AG04449 (cell line): Measurements from ENCODE around the gene KSR1.

ENCODE experiments used
- CTCF ChIA-PET: fragments of 350-600 bp; formaldehyde crosslinking; extraction: SDS; loops from one replicate; lab custom pipeline; 2021; ENCODE audit warnings: antibody characterized with exemption; lab: Yijun Ruan, JAX
- POLR2A ChIA-PET: fragments of 400-600, 350-600 bp; formaldehyde crosslinking; extraction: SDS; loops from one replicate; lab custom pipeline; 2020; ENCODE audit warnings: antibody characterized with exemption, inconsistent platforms; lab: Yijun Ruan, JAX
- DNase-seq: peaks from one replicate; pipeline ENCODE4 v3.0.0-alpha.2; 2010; ENCODE audit warnings: low read depth, low spot score
- H3K4me3 ChIP-seq: 2 replicates; pipeline ENCODE4 v1.5.1; 2011; ENCODE audit warnings: low read depth, mild to moderate bottlenecking, control low read depth, low read length
- CTCF ChIP-seq: IDR thresholded peaks from one replicate; pipeline ENCODE4 v1.5.1; 2011; ENCODE audit warnings: mild to moderate bottlenecking, moderate library complexity, low read length, control low read depth, inconsistent platforms; ENCODE audit not compliant: insufficient read depth; ENCODE audit errors: missing control alignments

KSR1 gene

GRCh38 chr17:27560668-27561067 lies 104.4 kb downstream of the KSR1 start:
- CTCF ChIA-PET, result interaction anchor here (0.8 to 2.3 kb wide), 7 partner anchors 8 to 210 kb away, joined by 3 to 12 read pairs (median 6); no protein-coding TSS in a partner anchor
- no peak overlapping the region; the same call in 1 of the 2 replicates for H3K4me3 ChIP-seq
- no peak for DNase-seq
- POLR2A ChIA-PET, result interaction anchor here (0.6 to 1.3 kb wide), 4 partner anchors 11 to 486 kb away, joined by 3 to 4 read pairs (median 4); no protein-coding TSS in a partner anchor
- TF ChIP-seq CTCF, result no peak

GRCh38 chr17:27562777-27563455 lies 106.7 kb downstream of the KSR1 start:
- no peak for TF ChIP-seq CTCF
- ChIA-PET CTCF (interaction anchor here (1.3 to 3.2 kb wide), 4 partner anchors 8 to 37 kb away, joined by 3 to 9 read pairs (median 4); no protein-coding TSS in a partner anchor), POLR2A (interaction anchor here (0.6 kb wide), 1 partner anchor 12 kb away, joined by 4 read pairs; no protein-coding TSS in a partner anchor)

DNA sequence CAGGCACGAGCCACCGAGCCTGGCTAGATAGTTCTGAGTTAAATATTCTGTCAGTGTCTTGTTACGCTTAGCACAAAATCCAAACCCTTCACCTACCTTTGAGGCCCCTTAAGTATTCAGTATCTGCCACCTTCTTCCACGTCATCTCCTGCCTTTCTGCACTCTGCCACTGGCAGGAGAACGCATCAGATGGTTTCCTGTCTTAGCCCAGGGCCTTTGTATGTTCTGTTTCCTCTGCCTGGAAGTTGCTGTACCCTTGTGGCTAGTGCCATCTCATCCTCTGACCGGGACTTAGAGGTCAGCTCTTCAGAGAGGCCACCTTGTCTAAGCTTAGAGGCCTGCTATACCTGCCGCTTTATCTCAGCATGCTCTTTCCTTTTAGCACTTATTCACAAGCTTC lies 107.3 kb downstream of the KSR1 start:
- CTCF ChIA-PET, result interaction anchor here (0.7 to 3.2 kb wide), 4 partner anchors 9 to 36 kb away, joined by 3 to 9 read pairs (median 4); no protein-coding TSS in a partner anchor
- no peak for TF ChIP-seq CTCF
- POLR2A ChIA-PET, result interaction anchor here (0.6 kb wide), 1 partner anchor 13 kb away, joined by 4 read pairs; no protein-coding TSS in a partner anchor

More at GRCh38 chr17:27562777-27563455, 106.7 kb downstream of the KSR1 start:
- H3K4me3 ChIP-seq, result no peak overlapping the region
- no peak for DNase-seq

DNA sequence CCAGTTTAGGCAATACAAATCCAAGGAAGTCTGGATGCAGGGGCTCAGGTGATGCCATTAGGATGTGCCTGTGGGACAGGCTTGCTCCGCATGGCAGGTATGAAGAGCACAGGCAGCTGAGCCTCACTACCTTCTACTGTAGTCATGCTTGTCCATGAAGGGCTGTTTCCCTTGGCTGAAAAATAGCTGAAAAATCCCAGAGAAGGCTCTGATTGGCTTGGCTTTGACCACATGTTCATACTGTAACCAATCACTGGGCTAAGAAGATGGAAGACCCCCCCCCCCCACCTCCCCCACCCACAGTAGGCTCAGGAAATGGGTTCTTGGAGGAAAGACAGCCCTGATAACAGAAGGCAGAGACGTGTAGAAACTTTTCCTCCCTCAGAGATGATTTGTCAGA lies 108.2 kb downstream of the KSR1 start:
- ChIA-PET POLR2A (no interaction called here), CTCF (interaction anchor here (0.7 to 3.2 kb wide), 8 partner anchors 8 to 35 kb away, joined by 3 to 9 read pairs (median 4); no protein-coding TSS in a partner anchor)
- TF ChIP-seq CTCF, result no peak
- no peak for DNase-seq
- no peak overlapping the region for H3K4me3 ChIP-seq

More for the DNA sequence above, 107.3 kb downstream of the KSR1 start:
- H3K4me3 ChIP-seq, result no peak overlapping the region
- DNase-seq, result no peak

- H3K4me3 ChIP-seq, result no peak overlapping the region
- no peak for DNase-seq
- TF ChIP-seq CTCF, result no peak
- POLR2A ChIA-PET, result interaction anchor here (0.7 kb wide), 1 partner anchor 271 kb away, joined by 3 read pairs; no protein-coding TSS in a partner anchor
- CTCF ChIA-PET, result interaction anchor here (0.8 to 3.2 kb wide), 8 partner anchors 9 to 91 kb away, joined by 3 to 14 read pairs (median 3); no protein-coding TSS in a partner anchor
Measured at GRCh38 chr17:27565874-27566670, 109.8 kb downstream of the KSR1 start.
